Right atrium auricular region (tissue), 2 donors: ENCODE results near the gene PDCD10. TPM values are rescaled to one million over a fixed set of nuclear protein-coding genes. Genes with fewer than 3 reads are reported as not detected.

Source experiments
- DNase-seq: peaks from one replicate; pipeline ENCODE4 v3.0.0-alpha.2; 2019; ENCODE audit warnings: low spot score
- H3K27ac ChIP-seq, 2 donors: fragments of 200-600 bp; sonication (generic); 1 replicate in 1 of 2; 2 replicates in 1 of 2; pipeline ENCODE4 v1.5.1; 2016 to 2019
- H3K27me3 ChIP-seq, 2 donors: fragments of 200-600 bp; sonication (generic); one replicate each; pipeline versions ENCODE4 v1.5.1 to v1.6.0; 2017 to 2019
- H3K36me3 ChIP-seq: fragments of 200-600 bp; sonication (generic); one replicate; pipeline ENCODE4 v1.5.1; 2016
- H3K4me1 ChIP-seq, 2 donors: fragments of 200-600 bp; sonication (generic); one replicate each; pipeline versions ENCODE4 v1.5.1 to v1.6.0; 2017 to 2019
- H3K4me3 ChIP-seq, 2 donors: fragments of 200-600 bp; sonication (generic); 1 replicate in 1 of 2; 2 replicates in 1 of 2; pipeline ENCODE4 v1.5.1; 2017 to 2019; ENCODE audit warnings: mild to moderate bottlenecking in 1 of 2, moderate library complexity in 1 of 2
- H3K9me3 ChIP-seq, 2 donors: fragments of 200-600 bp; sonication (generic); one replicate each; pipeline ENCODE4 v1.5.1; 2019
- CTCF ChIP-seq, 2 donors: fragments of 200-600 bp; sonication (generic); IDR thresholded peaks; one replicate each; pipeline ENCODE4 v1.5.1; 2019; ENCODE audit warnings: antibody characterized with exemption in 2 of 2
- total RNA-seq, 2 donors: library from RNA; depleted of rRNA; stranded (reverse); fragments of >200 nt; gene quantifications; one replicate each; pipeline ENCODE4 v1.1.0, GENCODE V29; 2016

Gene PDCD10
- 10 to 100 TPM; 31.8 to 40.5 TPM for total RNA-seq

- DNase-seq: peak; percentile 97
- no peak for TF ChIP-seq CTCF (IDR thresholded peaks at IDR 0.05)
- H3K36me3 ChIP-seq: no peaks in the 10 kb centered on the region
- no peaks in the 10 kb centered on the region for H3K27me3 ChIP-seq
- peaks cover 0 to 29% of the 10 kb centered on the region in 2 donors for H3K4me1 ChIP-seq
- peak within 1 kb of the TSS; percentile 88 to 92 for H3K4me3 ChIP-seq
- no peaks in the 10 kb centered on the region for H3K9me3 ChIP-seq
- peak within 1 kb of the TSS; percentile 94 to 96 for H3K27ac ChIP-seq
These were observed at the start of gene PDCD10 for GRCh38 chr3:167734498-167735232. Gene PDCD10 (minus strand): TSS chr3:167734892. CDS start chr3:167720157, 14,735 bp downstream.

DNA sequence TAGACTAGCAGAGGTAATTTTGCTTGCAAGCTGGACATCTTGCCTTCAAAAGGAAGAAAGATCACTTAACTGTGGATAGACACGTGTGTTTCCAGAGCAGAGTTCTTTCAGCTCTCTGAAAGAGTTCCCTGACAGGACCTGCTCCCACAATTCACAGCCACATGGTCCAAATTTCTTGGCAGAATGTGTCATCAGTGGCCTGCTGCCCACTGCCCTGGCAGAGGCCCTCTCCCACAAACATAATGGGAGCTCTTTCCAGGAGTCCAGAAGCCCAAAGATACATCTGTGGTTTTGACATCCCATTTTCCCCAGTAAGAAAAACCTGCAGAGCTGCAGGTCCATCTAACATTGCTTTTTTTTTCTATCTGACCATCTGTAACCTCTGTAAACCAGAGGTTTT lies 49.1 kb upstream of the PDCD10 start:
- no peak for DNase-seq
- TF ChIP-seq CTCF (IDR thresholded peaks at IDR 0.05): no peak
- H3K27me3 ChIP-seq: no peaks in the 10 kb centered on the region
- H3K4me3 ChIP-seq: no peak overlapping the region
- no peaks in the 10 kb centered on the region for H3K9me3 ChIP-seq
- no peak overlapping the region for H3K27ac ChIP-seq
- peaks cover 0 to 11% of the 10 kb centered on the region in 2 donors for H3K4me1 ChIP-seq
- H3K36me3 ChIP-seq: no peaks in the 10 kb centered on the region

DNA sequence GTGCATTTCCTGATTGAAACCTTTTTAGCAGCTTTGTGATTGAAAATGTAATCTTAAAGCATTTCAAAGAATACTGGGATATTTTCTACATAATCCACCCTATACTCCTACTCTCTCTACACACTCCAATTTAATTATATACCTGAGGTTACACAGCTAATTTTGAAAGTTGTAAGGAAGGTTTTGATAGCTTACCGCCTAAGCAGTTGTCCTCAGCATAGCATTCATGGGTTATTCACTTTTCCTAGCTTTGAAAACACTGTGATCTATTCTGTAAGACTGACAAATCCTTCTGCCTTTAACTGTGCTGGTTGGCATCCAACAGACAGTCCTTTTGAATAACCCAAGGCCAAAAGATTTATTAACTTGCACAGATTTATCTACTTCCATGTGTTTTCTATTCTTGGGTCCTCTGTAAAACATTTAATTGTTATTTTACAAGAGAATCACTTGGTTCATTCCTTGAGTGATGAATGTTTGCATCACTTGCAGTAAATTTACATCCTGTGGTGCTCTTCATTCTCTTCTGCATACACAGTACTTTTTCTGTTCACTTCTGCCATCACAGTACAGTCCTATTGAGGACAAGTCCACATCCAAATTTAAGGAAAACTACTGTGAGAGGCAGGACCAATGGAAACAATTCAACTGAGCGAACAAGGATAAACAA lies 45.7 kb upstream of the PDCD10 start:
- H3K4me3 ChIP-seq: no peak overlapping the region
- H3K27me3 ChIP-seq: no peaks in the 10 kb centered on the region
- peaks cover 0 to 6% of the 10 kb centered on the region in 2 donors for H3K4me1 ChIP-seq
- no peak for DNase-seq
- no peak for TF ChIP-seq CTCF (IDR thresholded peaks at IDR 0.05)
- no peak overlapping the region for H3K27ac ChIP-seq
- peaks cover 0 to 13% of the 10 kb centered on the region in 2 donors for H3K9me3 ChIP-seq
- no peaks in the 10 kb centered on the region for H3K36me3 ChIP-seq

- H3K27me3 ChIP-seq: no peaks in the 10 kb centered on the region
- H3K4me3 ChIP-seq: no peak overlapping the region
- no peaks in the 10 kb centered on the region for H3K36me3 ChIP-seq
- no peak for DNase-seq
- TF ChIP-seq CTCF (IDR thresholded peaks at IDR 0.05): no peak
- H3K27ac ChIP-seq: no peak overlapping the region
- H3K4me1 ChIP-seq: no peaks in the 10 kb centered on the region
- H3K9me3 ChIP-seq: peaks cover 0 to 13% of the 10 kb centered on the region in 2 donors
These were observed 42.7 kb upstream of the PDCD10 start for GRCh38 chr3:167777356-167777755.

DNA sequence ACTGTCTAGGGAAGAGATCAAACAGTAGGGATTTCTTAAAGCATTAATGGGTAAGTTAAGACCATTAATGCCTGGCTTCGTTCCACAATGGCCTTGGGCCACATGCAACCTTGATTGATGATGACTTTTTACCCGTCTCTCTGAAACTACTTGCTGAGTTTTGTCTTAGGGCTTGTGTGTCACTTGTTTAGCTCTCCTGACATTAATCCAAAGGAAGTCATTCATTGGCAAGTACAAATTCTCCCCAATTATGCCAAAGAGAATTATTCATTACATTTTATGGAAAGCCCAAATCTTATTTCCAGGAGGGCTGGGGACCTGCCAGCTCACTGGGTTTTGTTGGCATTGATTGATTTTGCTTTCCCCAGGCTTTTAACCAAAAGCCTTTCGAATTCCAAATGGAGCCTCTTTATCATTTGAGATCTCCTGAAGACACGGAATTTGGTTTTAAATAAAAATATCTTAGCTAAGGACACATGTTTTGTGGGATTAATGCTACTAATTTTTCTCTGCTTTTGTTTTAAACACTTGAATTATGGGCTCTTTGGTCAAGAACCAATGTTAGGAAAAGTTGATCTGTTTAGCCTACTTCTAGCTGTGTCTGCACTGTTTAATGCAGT lies 41.5 kb upstream of the PDCD10 start:
- no peaks in the 10 kb centered on the region for H3K27me3 ChIP-seq
- TF ChIP-seq CTCF (IDR thresholded peaks at IDR 0.05): no peak
- H3K36me3 ChIP-seq: no peaks in the 10 kb centered on the region
- DNase-seq: no peak
- H3K9me3 ChIP-seq: peaks cover 0 to 13% of the 10 kb centered on the region in 2 donors
- no peak overlapping the region for H3K27ac ChIP-seq
- no peaks in the 10 kb centered on the region for H3K4me1 ChIP-seq
- no peak overlapping the region for H3K4me3 ChIP-seq
